HG03439 (cell line): ENCODE data around the gene TPPP3.

ENCODE experiments used
- ATAC-seq: cut with Tn5 transposase; IDR thresholded peaks from one replicate; pipeline ENCODE4 v1.9.1; 2021; ENCODE audit warnings: mild to moderate bottlenecking, moderate library complexity; ENCODE audit not compliant: unreplicated experiment

TPPP3 gene

DNA sequence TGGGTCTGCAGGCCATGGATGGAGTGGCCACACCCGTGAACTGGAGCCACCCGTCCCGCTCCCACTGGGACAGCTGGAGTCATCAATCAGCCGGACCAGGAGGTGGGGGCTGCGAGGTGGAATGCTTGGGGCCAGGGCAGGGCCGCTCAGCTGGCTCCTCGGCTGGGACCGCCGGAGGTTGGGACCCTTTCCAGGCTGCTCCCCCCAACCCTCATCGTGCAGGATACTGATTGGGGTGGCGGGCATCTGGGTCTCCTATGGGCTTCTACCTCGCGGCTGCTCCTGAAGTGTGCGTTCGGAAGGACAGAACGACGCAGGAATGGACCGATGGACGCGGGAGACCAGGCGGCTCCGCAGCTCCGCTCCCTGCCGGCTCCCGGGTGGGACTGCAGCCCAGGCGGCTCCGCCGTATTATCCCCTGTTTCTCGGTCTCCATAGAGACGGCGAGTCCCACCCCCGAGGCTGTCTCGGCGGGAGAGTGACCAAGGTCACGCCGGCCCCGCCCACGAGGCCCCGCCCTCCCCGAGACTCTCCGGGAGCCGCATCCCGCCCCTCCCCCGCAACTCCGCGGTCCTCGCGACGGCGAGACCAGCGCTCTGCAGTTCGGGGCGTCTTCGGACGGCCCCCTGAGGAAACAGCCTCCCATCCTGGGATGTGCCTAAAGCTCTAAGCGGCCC lies at the start of gene TPPP3:
Gene TPPP3 (minus strand): TSS at position 388 of the 677 bp plus-strand sequence. CDS start 2,387 bp downstream, outside the sequence.
- ATAC-seq: no peak

DNA sequence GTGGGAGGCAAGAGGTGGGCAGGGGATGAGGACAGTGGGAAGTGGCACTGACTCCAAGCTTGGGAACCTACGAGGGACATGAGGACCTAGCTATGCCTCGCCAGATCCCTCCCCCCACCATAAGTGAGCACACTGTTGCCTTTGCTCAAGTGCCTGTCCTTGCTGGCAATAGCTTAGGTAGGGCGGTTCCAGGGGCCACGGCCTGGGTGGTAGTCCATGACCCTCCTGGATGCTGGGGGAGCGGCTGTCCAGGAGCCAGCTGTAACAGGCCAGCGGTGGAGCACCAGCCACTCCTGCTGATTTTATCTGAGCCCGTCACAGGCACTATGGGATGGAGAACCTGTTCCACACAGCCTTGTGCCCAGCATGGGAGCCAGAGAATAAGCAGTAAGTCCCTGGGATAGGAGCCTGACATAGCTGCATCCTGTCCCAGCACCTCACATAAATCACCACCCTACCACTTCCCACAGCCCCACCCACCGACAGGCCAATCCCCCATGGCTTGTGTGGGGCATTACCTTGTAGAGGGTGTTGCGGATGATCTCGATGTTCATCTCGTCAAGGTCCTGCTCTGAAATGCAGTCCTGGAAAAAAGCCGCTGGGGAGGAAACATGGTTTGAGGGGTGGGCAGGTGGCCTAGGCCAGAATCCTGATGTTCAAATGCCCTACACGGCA lies 49.4 kb upstream of the TPPP3 start:
- ATAC-seq: no peak

DNA sequence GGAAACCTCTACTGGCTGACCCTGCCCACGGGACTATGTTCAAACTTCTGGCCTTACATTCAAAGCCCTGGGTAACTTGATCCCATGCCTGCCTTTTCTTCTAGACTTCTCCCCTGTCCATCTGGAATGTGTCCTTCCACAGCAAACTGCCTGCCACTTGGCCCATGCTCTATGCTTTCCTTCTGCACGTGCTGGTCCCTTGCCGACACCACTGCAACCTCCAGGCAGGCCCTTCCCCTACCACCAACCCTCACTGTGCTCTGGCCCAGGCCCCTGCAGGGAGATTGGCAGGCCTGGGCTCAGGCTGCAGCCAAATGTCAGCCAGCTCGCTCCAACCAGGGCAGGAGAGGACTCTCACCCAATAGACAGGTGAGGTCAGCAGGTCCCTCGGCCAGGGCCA lies 48.6 kb upstream of the TPPP3 start:
- no peak for ATAC-seq

DNA sequence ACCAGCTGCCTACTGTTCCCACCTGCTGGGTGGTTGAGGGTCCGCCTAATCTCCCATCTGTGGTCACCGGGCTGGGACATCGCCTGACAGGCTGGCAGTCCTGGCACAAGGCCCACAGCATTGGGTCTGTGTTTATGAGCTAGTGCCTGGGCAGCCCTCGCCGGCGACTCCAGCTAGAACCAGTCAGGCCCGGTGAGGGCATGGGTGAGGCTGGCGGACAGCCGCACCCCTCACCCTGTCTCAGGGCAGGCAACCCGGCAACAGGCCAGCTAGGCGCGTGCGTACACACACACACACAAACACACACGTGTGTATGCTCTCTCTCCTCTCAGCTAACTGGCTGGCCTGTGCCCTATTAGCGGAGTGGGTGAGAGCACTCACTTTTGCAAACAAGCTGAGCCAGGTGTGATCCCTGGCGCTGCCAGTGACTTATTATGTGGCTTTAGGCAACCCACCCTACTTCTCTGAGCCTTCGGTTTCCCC lies 48.0 kb upstream of the TPPP3 start:
- no peak for ATAC-seq

DNA sequence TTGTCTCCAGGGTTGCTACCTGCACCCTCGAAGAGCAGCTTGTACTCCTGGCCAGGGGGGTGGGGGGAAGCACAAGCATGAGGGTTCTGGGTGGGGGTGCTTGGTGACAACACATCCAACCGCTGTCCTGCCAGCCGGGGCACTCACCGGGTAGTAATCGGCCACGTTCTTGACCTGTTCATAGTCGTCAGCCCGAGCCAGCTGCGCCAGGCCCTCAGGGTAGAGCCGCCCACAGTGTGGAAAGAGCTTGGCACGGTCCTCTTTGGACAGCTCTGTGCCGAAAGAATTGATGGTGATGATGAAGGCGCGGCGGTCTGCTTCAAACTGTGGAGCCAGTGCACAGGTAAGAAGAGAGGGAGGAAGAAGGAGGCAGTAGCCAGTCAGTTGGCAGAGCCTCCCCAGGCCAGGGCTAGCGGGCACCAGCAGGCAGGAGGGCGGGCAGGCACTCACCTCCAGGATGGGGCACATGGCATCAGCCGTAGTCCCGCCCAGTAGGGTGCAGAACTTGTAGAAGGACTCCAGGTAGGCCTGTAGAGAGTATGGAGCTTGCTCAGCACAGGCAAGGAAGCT lies 45.6 kb upstream of the TPPP3 start:
- no peak for ATAC-seq

DNA sequence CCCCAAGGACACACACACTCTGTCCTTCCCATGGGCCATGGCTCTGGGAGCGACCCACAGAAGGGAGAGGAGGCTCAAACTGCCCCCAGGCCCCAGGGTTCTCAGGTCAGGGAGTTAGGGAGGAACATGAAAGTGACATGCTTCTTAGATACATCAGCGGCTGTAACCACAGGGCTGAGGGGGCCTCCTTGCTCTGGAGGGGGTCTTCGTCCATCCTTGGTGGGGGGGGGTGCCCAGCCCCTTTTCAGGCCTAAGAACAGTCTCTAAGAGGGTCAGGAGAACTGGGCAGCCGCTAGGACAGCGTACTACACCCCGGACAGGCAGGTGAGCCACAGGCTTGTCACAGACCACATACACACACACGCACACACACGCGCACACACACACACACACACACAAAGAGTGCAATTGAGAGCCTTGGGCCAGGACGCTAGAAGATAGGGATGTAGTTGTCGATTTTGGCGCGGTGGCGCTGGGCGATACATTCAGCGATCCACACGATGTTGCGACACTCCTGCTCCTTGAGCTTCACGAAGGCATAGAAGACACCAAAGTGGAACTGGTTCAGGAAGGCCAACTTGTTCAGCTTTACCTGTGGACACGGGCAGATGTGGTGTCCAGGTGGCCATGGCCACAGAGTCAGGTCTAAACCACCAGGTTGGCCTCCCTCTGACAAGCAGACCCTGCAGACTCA lies 44.9 kb upstream of the TPPP3 start:
- no peak for ATAC-seq

DNA sequence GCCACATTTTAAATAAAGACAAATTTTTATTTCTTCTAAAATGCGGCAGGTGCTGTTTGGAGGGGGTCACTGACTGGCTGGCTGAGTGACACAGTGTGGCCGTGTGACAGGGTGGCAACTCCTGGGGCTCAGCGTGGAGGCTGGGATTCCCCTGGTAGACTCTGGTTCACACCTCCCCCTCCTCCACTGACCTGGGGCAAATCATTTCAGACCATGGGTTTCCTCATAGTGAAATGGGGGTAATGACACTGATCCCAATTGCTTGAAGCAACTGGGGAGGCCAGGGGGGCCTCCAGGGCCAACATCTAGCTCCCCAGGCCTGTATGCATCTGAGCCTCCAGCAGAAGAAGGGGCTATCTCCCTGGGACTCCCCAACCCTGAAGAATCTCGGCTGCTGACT lies 44.2 kb upstream of the TPPP3 start:
- ATAC-seq: no peak

DNA sequence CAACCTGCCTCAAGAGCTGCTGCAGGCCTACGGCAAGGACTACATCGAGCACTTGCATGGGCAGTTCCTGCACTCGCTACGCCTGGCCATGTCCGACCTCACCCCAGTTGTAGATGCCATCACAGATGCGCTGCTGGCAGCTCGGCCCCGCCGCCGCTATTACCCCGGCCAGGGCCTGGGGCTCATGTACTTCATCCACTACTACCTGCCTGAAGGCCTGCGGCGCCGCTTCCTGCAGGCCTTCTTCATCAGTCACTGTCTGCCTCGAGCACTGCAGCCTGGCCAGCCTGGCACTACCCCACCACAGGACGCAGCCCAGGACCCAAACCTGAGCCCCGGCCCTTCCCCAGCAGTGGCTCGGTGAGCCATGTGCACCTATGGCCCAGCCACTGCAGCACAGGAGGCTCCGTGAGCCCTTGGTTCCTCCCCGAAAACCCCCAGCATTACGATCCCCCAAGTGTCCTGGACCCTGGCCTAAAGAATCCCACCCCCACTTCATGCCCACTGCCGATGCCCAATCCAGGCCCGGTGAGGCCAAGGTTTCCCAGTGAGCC lies 43.4 kb upstream of the TPPP3 start:
- ATAC-seq: no peak

DNA sequence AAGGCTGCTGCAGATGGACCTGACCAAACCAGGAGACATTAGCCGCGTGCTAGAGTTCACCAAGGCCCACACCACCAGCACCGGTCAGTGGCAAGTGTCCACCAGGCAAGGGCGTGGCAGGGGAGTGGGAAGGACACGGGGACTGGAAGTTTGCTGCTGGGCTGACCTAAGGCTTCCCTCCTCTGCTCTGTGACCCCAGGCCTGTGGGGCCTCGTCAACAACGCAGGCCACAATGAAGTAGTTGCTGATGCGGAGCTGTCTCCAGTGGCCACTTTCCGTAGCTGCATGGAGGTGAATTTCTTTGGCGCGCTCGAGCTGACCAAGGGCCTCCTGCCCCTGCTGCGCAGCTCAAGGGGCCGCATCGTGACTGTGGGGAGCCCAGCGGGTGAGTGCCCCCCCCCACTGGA lies 42.5 kb upstream of the TPPP3 start:
- ATAC-seq: no peak

DNA sequence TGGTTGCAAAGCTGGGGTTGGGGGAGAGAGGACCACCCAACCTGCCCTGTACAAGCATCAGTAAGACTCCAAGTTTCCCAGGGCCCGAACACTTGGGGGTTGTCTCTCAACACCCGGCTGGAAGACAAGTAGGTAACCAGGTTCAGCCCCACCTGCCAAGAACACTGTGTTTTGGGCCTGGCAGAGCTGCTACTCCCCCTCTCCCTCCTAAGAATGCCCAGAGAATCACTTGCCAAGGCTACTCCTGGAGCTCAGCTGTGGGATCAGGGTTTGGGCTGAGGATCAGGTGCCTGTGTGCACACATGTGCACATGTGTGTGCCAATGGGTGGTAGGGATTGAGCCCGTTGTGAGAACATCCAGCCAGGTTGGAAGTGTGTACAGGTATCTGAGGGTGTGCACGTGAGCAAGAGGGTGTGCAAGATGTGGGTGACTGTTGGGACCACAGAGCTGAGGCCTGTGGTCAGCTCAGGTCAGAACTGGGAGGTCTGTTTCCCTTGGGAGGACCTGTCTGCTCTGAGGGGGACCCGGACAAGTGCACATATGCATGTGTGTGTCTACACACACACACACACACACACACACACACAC lies 39.9 kb upstream of the TPPP3 start:
- ATAC-seq: no peak

DNA sequence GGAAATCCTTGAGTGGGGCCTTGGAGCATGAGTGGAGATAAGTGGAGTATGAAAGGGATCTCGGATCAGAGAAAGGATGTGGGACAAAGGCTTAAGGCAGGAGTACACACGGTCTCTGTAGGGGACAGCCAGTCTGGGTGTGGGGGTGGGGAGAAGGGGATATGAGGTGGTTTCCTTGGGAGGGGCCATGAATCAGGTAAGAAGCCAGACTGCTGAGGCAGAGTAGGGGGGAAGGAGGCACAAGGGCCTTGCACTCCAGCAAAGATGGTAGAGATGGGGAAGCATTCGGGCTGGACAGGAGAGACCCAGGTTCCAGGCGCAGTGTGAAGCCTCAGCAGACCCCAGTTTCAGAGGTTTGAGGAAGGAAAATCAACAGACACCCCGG lies 39.2 kb upstream of the TPPP3 start:
- no peak for ATAC-seq

DNA sequence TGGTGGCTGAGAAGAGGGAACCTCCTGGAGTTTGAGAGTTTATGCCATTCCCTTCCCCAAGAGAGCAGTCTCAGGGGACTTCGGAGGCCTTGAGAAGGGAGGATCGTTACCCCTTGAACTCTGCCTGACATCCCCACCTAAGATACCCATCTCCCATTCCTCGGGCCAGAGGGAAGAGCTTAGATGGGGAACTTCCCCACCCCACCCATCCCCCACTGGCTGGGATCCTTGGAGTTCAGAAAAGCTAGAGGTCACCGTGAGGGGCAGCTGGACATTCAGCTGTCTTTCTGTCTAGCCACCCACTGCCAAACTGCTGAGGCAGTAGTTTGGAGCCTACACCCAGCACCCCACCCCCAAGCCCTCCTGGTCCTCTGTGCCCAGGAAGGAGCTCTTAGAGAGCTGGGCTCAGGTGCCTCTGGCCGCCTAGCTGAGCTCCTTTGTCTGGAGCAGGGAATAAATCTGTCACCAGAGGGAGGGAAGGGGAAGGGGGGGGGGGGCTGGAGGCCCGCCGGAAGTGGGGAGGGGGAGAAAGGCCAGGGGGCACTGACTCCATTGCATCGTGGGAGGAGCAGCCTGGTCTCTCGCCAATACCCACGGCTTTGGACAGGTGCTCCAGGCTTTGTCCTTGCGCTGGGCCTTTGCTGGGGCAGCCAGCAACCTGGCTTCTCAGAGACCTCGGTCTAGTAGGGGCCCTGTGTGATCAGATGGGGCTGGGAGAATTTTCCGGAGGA lies 38.6 kb upstream of the TPPP3 start:
- no peak for ATAC-seq

DNA sequence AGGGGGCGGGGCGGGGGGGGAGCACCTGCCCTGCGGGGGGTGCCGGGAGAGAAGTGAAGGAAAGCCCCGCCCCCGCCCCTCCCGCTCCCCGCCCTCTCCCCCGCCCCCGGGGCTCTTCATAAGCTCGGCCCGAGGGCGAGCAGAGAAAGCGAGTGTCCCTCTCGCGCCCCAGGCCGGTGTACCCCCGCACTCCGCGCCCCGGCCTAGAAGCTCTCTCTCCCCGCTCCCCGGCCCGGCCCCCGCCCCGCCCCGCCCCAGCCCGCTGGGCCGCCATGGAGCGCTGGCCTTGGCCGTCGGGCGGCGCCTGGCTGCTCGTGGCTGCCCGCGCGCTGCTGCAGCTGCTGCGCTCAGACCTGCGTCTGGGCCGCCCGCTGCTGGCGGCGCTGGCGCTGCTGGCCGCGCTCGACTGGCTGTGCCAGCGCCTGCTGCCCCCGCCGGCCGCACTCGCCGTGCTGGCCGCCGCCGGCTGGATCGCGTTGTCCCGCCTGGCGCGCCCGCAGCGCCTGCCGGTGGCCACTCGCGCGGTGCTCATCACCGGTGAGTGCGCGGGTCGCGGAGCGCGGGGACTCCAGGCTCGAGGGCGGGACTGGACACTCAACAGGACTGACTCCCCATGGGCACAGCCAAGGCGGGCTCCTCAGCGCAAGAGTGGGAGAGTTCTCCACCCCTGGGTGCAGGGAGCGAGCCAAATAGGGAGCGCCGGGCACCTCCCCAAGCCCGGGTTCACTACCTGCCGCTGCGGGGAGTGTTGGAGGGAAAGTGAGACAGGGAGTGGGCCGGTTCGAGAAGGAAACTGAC lies 37.9 kb upstream of the TPPP3 start, which contains the start of gene HSD11B2:
Gene HSD11B2 (plus strand): TSS at position 145 of the 798 bp plus-strand sequence. CDS start 128 bp downstream, at position 273.
- no peak for ATAC-seq

DNA sequence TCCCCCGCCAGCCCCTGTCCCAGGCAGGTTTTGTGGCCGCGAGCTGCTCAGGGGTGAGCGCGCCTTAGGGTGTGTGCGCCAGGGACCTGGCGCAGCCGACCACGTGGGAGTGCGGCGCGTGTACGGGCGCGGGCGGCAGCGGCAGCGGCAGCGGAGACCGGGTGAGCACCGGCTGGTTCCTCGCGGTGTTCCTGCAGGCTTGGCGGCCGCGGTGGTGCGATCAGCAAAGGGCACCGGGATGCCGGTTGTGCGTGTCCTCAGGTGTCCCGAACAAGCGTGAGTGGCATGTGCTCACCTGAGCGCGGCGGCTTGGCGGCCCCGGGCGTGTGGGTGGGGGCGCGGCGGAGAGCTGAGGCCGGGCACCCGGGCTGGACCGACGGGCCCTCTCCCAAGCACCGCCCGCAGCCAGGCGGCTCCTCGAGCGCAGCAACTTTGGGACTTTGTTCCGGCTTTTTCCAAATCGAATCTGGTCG lies 37.2 kb upstream of the TPPP3 start:
- no peak for ATAC-seq

DNA sequence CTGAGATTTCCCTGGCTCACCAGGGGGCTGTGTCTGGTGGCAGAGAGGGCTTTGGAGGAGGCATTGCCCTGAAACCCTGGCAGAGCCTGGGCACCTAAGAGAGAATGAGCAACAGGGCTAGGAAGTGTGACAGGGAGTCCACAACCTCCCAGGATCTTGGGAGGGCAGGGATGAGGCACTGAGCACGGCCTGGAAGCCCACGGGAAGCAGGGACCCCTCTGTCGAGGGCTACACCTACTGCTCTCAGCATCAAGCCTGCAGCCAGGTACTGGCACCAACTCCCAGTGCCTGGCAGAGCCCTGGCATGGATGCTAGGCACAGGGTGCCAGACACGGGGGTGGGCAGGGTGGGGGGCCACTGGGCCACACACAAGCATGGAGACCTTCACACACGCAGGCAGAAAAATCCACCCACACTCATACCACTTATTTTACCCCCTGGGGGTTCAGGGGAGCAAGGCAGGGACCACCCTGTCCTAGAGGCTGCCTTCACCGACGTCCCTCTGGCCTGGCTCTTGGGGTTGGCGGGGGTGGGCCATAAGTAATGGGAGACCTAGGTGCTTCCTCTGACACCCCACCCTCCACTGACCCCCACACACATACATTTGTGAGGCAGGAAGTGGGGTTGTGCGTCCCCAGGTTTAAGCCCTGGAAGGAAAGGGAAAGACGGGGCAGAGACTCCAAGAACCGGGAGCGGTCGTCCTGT lies 36.7 kb upstream of the TPPP3 start:
- no peak for ATAC-seq

DNA sequence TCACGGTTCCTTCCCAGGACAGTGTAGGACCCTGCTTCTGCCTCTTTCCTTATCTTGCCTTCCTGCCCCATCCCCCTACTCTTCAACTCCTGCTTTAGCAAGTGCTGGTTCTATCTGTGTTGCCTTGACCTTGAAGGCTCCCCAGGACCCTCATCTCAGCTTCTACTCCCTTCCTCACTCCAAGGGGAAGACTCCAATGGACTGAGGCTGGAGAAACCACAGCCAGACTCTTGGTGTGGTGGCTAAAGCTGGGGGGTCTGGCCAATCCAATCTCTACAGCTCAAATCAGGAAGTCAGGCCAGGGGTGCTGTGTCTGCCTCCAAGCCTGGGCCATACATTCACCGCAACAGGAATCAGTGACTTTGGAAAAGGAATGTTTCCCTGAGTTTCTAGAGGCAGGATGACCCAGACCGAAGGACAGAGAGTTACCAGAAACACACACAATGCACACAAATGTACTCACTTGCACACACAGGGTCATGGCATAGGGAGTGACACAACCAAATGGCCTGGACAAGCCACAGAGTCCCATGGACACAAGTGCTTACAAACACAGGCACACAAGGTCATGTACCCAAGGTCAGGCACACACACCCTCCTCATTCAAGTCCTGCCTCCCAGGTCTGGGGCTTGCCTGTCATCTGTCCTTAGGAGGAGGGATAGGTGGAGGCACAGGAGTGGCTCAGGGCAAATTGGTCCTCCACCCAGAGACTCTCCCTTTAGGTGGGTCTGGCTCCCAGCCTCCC lies 35.9 kb upstream of the TPPP3 start:
- no peak for ATAC-seq

DNA sequence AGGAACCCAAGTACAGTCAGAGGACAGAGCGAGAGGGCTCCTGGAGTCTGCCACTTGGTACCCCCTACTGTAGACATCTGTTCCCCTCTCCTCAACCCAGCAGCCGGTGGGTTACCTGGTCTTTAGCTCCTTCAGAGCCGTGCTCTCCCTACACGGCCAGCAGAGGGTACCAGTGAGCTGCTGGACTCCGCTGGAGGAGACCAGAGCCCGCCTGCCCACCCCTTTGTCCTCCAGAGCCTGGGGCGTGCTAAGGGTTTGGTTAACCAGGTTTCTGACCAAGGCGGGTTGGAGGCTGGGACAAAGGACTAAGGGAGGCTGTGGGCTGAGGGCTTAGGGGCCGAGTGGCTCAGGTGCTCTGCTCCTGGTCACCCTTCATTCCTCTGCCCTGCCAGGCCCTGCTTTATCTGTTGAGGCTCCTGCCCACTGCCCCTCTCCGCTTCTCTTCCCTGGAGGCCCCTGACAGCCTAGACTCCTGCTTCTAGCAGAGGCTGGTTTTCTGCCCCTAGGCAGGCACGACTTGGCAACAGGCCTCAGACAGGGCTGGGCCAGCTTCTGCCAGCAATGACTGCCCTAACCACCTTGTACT lies 34.9 kb upstream of the TPPP3 start:
- no peak for ATAC-seq

DNA sequence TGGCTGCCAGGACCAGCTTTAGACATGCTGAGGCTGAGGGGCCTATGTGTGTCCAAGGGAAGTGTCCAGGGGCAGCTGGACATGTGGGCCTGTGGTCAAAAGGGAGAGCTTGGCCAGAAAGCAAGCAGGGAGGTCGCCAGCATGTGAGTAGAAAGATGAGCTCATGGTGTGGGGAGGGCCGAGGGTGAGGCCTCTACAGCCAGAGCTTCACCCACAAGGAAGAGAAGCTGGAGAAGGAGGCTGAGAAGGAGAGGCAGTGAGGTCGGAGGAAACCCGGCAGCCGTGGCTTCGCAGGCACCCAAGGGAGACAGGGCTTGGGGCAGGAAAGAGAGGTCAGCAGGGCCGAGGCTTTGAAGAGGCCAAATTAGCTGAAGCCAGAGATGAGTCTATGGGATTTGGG lies 33.7 kb upstream of the TPPP3 start:
- ATAC-seq: no peak
